ENCODE data around the gene PNPLA2. TPM values are rescaled to one million over a fixed set of nuclear protein-coding genes. Genes with fewer than 3 reads are reported as not detected.

Gene PNPLA2
- total and polyA plus RNA-seq, 10 of the 15 experiments (the other 5 are each of a cell fraction or from before 2014, with no cell fraction given), result 0.19 to 34.0 (median 8.1) TPM

DNA sequence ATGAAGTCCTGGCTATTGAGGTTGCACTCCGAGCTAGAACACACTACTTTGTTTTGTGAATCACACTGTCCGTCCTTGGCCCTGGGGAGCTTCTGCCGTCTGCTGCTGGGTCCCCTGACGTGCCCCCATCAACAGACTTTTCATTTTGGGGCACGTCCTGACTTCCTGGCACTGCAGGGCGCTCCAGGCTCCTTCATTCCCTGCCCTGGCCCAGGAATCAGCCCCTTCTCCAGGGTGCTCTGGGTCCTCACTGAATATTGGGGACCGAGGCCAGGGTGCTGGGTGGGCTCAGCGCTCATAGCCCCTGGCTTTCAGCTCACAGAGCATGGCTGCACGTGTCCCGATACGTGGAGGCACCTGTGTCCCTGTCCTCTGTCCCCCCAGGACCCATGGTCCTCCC, 46.2 kb downstream of the PNPLA2 start:
- ATAC-seq, result no peak
- in situ Hi-C loops (cut with MboI), result no loop called here
- WGBS (ENCODE audit: insufficient coverage, insufficient replicate concordance, low lambda C conversion rate, missing lambda C conversion rate), result 46% methylated on average over 9 of the region's 11 CpGs

DNA sequence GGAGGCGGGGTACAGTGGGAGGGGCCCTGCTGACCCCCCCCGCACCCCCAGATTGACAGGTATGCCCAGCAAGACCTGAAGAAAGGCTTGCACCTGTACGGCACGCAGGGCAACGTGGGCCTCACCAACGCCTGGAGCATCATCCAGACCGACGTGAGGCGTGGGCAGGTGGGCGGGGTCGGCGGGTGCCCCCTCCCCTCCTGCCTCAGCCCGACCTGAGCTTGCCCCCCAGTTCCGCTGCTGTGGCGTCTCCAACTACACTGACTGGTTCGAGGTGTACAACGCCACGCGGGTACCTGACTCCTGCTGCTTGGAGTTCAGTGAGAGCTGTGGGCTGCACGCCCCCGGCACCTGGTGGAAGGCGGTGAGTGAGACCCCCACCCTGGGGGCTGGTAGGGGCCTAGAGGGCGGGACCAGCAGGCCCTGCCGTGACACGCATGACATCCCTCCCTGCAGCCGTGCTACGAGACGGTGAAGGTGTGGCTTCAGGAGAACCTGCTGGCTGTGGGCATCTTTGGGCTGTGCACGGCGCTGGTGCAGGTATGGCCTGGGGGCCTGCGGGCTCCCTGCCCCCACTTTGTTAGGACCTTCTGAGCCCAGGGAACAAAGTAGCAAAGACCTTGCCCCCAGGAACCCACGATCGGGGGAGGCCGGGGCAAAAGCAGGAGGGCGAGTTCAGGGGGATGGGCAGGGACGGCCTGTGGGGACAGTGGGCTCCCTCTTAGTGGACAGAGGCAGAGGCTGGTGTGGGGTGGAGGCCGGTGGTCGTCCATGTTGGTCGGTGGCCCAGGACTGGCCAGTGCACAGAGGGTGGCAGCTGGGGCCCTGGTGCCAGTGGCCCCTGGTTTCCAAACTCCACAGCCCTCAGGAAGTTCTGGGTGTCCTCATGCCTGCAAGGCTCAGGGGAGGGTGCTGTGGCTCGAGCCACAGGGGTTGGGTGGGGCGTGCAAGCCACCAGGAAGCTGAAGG, 47.0 kb downstream of the PNPLA2 start:
- DNase-seq (ENCODE audit: low read depth, low spot score), result no peak
- no peak for FAIRE-seq
- no peak overlapping the region for H3K4me3 ChIP-seq
- no peaks in the 10 kb centered on the region for H3K9me3 ChIP-seq (replicated peaks; ENCODE audit: control insufficient read depth, insufficient read depth, low read length)
- no peak overlapping the region for H3K27ac ChIP-seq (ENCODE audit: control insufficient read depth, insufficient read depth)
- ATAC-seq, result no peak
- H3K4me1 ChIP-seq (ENCODE audit: control insufficient read depth, insufficient read depth, low read length), result no peaks in the 10 kb centered on the region
- no peak overlapping the region for H2AFZ ChIP-seq (ENCODE audit: control insufficient read depth, low read depth, low read length)
- no peaks in the 10 kb centered on the region; a peak in 1 of 4 replicates for H3K36me3 ChIP-seq (ENCODE audit: control insufficient read depth in 2 of 2, insufficient read depth in 2 of 2, low read length in 1 of 2)
- H3K9ac ChIP-seq (ENCODE audit: control insufficient read depth, insufficient read depth, low read length), result no peak overlapping the region
- no peaks in the 10 kb centered on the region for H3K79me2 ChIP-seq (ENCODE audit: control insufficient read depth, insufficient read depth, low read length)
- 39% methylated on average over 41 of the region's 41 CpGs for WGBS (ENCODE audit: insufficient coverage, insufficient replicate concordance, low lambda C conversion rate, missing lambda C conversion rate)
- BruUV-seq (replicated peaks), result no TSS peak
- ChIA-PET SMC1A (ENCODE audit: uncharacterized antibody, unreplicated experiment) (no interaction called here), CTCF (no interaction called here), POLR2A (no interaction called here), RAD21 (ENCODE audit: unreplicated experiment) (no interaction called here)
- in situ Hi-C loops (cut with MboI) (no loop called here), intact Hi-C loops (cut with micrococcal nuclease; ENCODE audit: unreplicated experiment) (no loop called here)
- H3K4me2 ChIP-seq (ENCODE audit: control insufficient read depth, insufficient read depth), result no peak overlapping the region
- H3K27me3 ChIP-seq (replicated peaks in 1 of 2; ENCODE audit: control insufficient read depth in 2 of 2, insufficient read depth in 2 of 2, low read length in 1 of 2), result no peaks in the 10 kb centered on the region
- TF ChIP-seq, protein P1, sequence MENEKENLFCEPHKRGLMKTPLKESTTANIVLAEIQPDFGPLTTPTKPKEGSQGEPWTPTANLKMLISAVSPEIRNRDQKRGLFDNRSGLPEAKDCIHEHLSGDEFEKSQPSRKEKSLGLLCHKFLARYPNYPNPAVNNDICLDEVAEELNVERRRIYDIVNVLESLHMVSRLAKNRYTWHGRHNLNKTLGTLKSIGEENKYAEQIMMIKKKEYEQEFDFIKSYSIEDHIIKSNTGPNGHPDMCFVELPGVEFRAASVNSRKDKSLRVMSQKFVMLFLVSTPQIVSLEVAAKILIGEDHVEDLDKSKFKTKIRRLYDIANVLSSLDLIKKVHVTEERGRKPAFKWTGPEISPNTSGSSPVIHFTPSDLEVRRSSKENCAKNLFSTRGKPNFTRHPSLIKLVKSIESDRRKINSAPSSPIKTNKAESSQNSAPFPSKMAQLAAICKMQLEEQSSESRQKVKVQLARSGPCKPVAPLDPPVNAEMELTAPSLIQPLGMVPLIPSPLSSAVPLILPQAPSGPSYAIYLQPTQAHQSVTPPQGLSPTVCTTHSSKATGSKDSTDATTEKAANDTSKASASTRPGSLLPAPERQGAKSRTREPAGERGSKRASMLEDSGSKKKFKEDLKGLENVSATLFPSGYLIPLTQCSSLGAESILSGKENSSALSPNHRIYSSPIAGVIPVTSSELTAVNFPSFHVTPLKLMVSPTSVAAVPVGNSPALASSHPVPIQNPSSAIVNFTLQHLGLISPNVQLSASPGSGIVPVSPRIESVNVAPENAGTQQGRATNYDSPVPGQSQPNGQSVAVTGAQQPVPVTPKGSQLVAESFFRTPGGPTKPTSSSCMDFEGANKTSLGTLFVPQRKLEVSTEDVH (IDR thresholded peaks at IDR 0.05; ENCODE audit: low read depth, partially characterized antibody), result no peak
- TF ChIP-seq SPI1 (IDR thresholded peaks at IDR 0.05; ENCODE audit: borderline replicate concordance, insufficient read depth, low read depth, low read length) (no peak), POLR2A (IDR thresholded peaks at IDR 0.05; ENCODE audit: low read depth, low read length) (peak; percentile 65)
- no peaks in the 10 kb centered on the region for H4K20me1 ChIP-seq (ENCODE audit: control insufficient read depth, insufficient read depth)

More for the DNA sequence above, 46.2 kb downstream of the PNPLA2 start:
- Histone ChIP-seq H3K4me3 (no peak overlapping the region), H3K79me2 (ENCODE audit: control insufficient read depth, insufficient read depth, low read length) (no peaks in the 10 kb centered on the region), H3K27me3 (replicated peaks in 1 of 2; ENCODE audit: control insufficient read depth in 2 of 2, insufficient read depth in 2 of 2, low read length in 1 of 2) (no peaks in the 10 kb centered on the region), H3K4me2 (ENCODE audit: control insufficient read depth, insufficient read depth) (no peak overlapping the region), H4K20me1 (ENCODE audit: control insufficient read depth, insufficient read depth) (no peaks in the 10 kb centered on the region), H3K36me3 (ENCODE audit: control insufficient read depth in 2 of 2, insufficient read depth in 2 of 2, low read length in 1 of 2) (no peaks in the 10 kb centered on the region), H3K9ac (ENCODE audit: control insufficient read depth, insufficient read depth, low read length) (no peak overlapping the region), H3K27ac (ENCODE audit: control insufficient read depth, insufficient read depth) (no peak overlapping the region), H3K4me1 (ENCODE audit: control insufficient read depth, insufficient read depth, low read length) (no peaks in the 10 kb centered on the region), H2AFZ (ENCODE audit: control insufficient read depth, low read depth, low read length) (no peak overlapping the region), H3K9me3 (replicated peaks; ENCODE audit: control insufficient read depth, insufficient read depth, low read length) (no peaks in the 10 kb centered on the region)
- ChIA-PET CTCF (no interaction called here), SMC1A (ENCODE audit: uncharacterized antibody, unreplicated experiment) (no interaction called here), POLR2A (no interaction called here), RAD21 (ENCODE audit: unreplicated experiment) (no interaction called here)
- intact Hi-C loops (cut with micrococcal nuclease; ENCODE audit: unreplicated experiment), result no loop called here
- BruUV-seq (replicated peaks), result no TSS peak
- TF ChIP-seq, protein P2, sequence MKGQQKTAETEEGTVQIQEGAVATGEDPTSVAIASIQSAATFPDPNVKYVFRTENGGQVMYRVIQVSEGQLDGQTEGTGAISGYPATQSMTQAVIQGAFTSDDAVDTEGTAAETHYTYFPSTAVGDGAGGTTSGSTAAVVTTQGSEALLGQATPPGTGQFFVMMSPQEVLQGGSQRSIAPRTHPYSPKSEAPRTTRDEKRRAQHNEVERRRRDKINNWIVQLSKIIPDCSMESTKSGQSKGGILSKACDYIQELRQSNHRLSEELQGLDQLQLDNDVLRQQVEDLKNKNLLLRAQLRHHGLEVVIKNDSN (IDR thresholded peaks at IDR 0.05; ENCODE audit: borderline replicate concordance, extremely low read length, insufficient read depth, low read depth, low read length), result no peak
- TF ChIP-seq PAX8 (IDR thresholded peaks at IDR 0.05), result no peak
- no peak for DNase-seq (ENCODE audit: low read depth, low spot score)
- FAIRE-seq, result no peak

Measured in GM12878 (cell line).